MCF 10A (cell line): ENCODE measurements around the gene ABCC2. TPM values are rescaled to one million over a fixed set of nuclear protein-coding genes. Genes with fewer than 3 reads are reported as not detected.
"Not testable (repeated sequence)": the region's sequence is repeated elsewhere in the genome, so short reads cannot be mapped to it uniquely, and the experiment has no call there.

Experiments used
- Bru-seq: library from RNA; stranded (reverse); fragments of 400-500 nt; gene quantifications from one replicate; lab custom pipeline; 2021; lab: Mats Ljungman, UMichigan
- BruChase-seq, 2 experiments: library from RNA; stranded (reverse); fragments of 400-500 nt; gene quantifications; one replicate each; lab custom pipeline; 2021; lab: Mats Ljungman, UMichigan
- BruUV-seq: library from RNA; stranded (reverse); fragments of 400-500 nt; replicated peaks from 2 replicates; lab custom pipeline; 2021; lab: Mats Ljungman, UMichigan
- CTCF ChIA-PET: fragments of 300-600 bp; sonication (Branson Sonifier 250); formaldehyde crosslinking; extraction: SDS; loops from one replicate; lab custom pipeline; 2021; ENCODE audit warnings: antibody characterized with exemption, inconsistent platforms; lab: Yijun Ruan, JAX
- POLR2A ChIA-PET: fragments of 300-600, 350-650 bp; sonication (Branson Sonifier 250); formaldehyde crosslinking; extraction: SDS; loops from one replicate; lab custom pipeline; 2020; ENCODE audit warnings: antibody characterized with exemption, inconsistent platforms; lab: Yijun Ruan, JAX
- DNase-seq: peaks from one replicate; pipeline ENCODE4 v3.0.0-alpha.2; 2018; ENCODE audit not compliant: unreplicated experiment
- H3K27ac Mint-ChIP-seq: one replicate; pipeline ENCODE4 v1.8.0; 2022; ENCODE audit warnings: mild to moderate bottlenecking, low read depth, mixed read lengths; ENCODE audit not compliant: unreplicated experiment
- H3K27me3 Mint-ChIP-seq: one replicate; pipeline ENCODE4 v1.8.0; 2022; ENCODE audit warnings: mixed read lengths; ENCODE audit not compliant: insufficient read depth, unreplicated experiment
- H3K36me3 Mint-ChIP-seq: one replicate; pipeline ENCODE4 v1.8.0; 2022; ENCODE audit warnings: mild to moderate bottlenecking, moderate library complexity, mixed read lengths; ENCODE audit not compliant: insufficient read depth, unreplicated experiment
- H3K4me1 Mint-ChIP-seq: one replicate; pipeline ENCODE4 v1.8.0; 2022; ENCODE audit warnings: mixed read lengths; ENCODE audit not compliant: insufficient read depth, unreplicated experiment
- H3K4me3 Mint-ChIP-seq: one replicate; pipeline ENCODE4 v1.8.0; 2022; ENCODE audit warnings: mild to moderate bottlenecking, moderate library complexity, mixed read lengths; ENCODE audit not compliant: unreplicated experiment
- H3K9me3 Mint-ChIP-seq: one replicate; pipeline ENCODE4 v1.8.0; 2022; ENCODE audit warnings: mixed read lengths; ENCODE audit not compliant: unreplicated experiment
- CTCF ChIP-seq: fragments of 200-600 bp; IDR thresholded peaks from one replicate; pipeline ENCODE4 v1.8.0; 2022; ENCODE audit warnings: antibody characterized with exemption, mild to moderate bottlenecking; ENCODE audit not compliant: unreplicated experiment
- intact Hi-C: fragments of 100-400 bp; cut with micrococcal nuclease; formaldehyde crosslinking; loops from 2 replicates; pipeline ENCODE4 v1.14.1; 2022
- long read RNA-seq: library from polyadenylated mRNA; stranded (forward); transcript quantifications from one replicate; pipeline ENCODE4 v2.0.0, GENCODE V29; 2022
- total RNA-seq: library from RNA; stranded (reverse); gene quantifications from 2 replicates; pipeline ENCODE4 v1.2.3, GENCODE V29; 2022

The ABCC2 gene
- total RNA-seq (6.3 and 7.4 TPM in 2 replicates), Bru-seq, nascent RNA (percentile 48 among the genes with signal in this experiment), BruChase-seq, experiment 1, labeled RNA remaining after a 6-hour chase (percentile 63 among the genes with signal in this experiment), BruChase-seq, experiment 2, labeled RNA remaining after a 2-hour chase (percentile 58 among the genes with signal in this experiment)
- long read RNA-seq, full-length matches to known transcripts: 4 of 6 reads
- long read RNA-seq, partial matches to known transcripts: 1 of 6 reads
- long read RNA-seq, other reads (novel, unspliced or antisense): 1 of 6 reads

DNA sequence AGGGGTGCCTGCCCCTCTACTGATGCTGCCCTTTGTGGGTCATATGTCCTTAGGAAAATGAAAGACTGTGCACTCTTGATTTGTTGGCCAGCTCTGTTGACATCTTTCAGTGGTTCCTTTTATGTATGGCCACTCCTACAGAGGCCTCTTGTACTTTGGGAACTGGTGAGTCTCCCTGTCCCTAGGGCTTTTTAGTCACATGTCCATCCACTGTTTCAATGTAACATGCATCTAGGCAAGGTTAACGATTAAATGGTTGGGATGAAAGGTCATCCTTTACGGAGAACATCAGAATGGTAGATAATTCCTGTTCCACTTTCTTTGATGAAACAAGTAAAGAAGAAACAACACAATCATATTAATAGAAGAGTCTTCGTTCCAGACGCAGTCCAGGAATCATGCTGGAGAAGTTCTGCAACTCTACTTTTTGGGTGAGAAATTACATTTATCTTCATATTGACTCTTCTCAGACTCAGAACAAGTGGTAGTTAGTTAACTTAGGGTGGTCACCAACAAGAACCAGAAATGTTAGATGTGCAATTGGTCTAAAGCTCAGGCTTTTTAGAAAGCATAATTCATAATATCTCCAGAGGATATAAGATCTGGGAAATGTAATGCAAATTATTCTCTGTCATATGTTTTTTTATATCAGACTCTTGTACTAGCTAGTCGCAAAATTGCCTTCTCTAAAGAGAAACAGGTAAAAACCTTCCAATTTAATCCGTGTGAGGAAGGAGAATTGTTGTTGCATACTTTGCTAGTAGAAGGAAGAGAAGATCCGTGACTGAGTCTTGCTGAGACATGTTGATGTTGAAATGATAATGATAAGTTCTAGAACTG is at the start of gene ABCC2:
TSS of gene ABCC2 (plus strand) at position 194 of the 840 bp plus-strand sequence. CDS start at position 399, 205 bp downstream.
- H3K4me3 Mint-ChIP-seq: peak within 1 kb of the TSS; percentile 62
- peak; percentile 80 for DNase-seq
- BruUV-seq: no TSS peak
- no peaks in the 10 kb centered on the region for H3K27me3 Mint-ChIP-seq
- no peak for TF ChIP-seq CTCF
- intact Hi-C loops: no loop called here
- ChIA-PET POLR2A (interaction anchor here (0.8 to 10.4 kb wide), 4 partner anchors 40 to 124 kb away, joined by 3 to 129 read pairs (median 4); partner anchors contain the start of genes COX15, CUTC and ENTPD7), CTCF (interaction anchor here (0.6 to 1.5 kb wide), 5 partner anchors 43 to 165 kb away, joined by 3 to 6 read pairs (median 3); partner anchors contain the start of gene CUTC)
- peaks cover 13% of the 10 kb centered on the region for H3K36me3 Mint-ChIP-seq
- H3K27ac Mint-ChIP-seq: peak within 1 kb of the TSS; percentile 93
- H3K9me3 Mint-ChIP-seq: no peaks in the 10 kb centered on the region
- H3K4me1 Mint-ChIP-seq: peaks cover 49% of the 10 kb centered on the region

- POLR2A ChIA-PET: interaction anchor here (1.1 to 4.8 kb wide), 10 partner anchors 9 to 312 kb away, joined by 3 to 129 read pairs (median 34); partner anchors contain the start of genes ABCC2, ENTPD7, GOT1 and SLC25A28
- H3K36me3 Mint-ChIP-seq: peaks cover 31% of the 10 kb centered on the region
- BruUV-seq: no TSS peak
- H3K4me1 Mint-ChIP-seq: peaks cover 29% of the 10 kb centered on the region
- CTCF ChIA-PET: interaction anchor here (0.6 to 2.3 kb wide), 7 partner anchors 24 to 514 kb away, joined by 3 to 11 read pairs (median 3); partner anchors contain the start of gene ABCC2
- H3K27ac Mint-ChIP-seq: peak overlapping the region; percentile 93
- intact Hi-C loops: loop anchor here (5.0 kb wide), 3 partner anchors 76 to 114 kb away; partner anchors contain the start of gene ENTPD7
- no peak for TF ChIP-seq CTCF
- no peaks in the 10 kb centered on the region for H3K9me3 Mint-ChIP-seq
- peak overlapping the region; percentile 88 for H3K4me3 Mint-ChIP-seq
- no peaks in the 10 kb centered on the region for H3K27me3 Mint-ChIP-seq
- no peak for DNase-seq
These were observed 49.1 kb upstream of the ABCC2 start for GRCh38 chr10:99733366-99733765.

DNA sequence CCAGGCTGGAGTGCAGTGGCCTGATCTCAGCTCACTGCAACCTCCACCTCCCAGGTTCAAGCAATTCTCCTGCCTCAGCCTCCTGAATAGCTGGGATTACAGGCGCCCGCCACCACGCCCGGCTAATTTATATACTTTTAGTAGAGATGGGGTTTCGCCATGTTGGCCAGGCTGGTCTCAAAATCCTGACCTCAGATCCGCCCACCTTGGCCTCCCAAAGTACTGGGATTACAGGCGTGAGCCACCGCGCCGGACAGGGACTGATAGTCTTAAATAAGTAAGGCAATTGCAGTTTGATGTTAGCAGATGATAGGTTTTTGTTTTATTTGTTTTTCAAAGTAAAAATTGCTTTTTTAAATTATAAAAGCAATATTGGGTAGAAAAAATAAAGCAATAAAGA is 48.3 kb upstream of the ABCC2 start:
- DNase-seq, H3K27me3 Mint-ChIP-seq, H3K9me3 Mint-ChIP-seq, H3K27ac Mint-ChIP-seq, BruUV-seq: not testable (repeated sequence)
- H3K4me3 Mint-ChIP-seq: peak overlapping the region; percentile 88
- intact Hi-C loops: loop anchor here (5.0 kb wide), 3 partner anchors 77 to 113 kb away; partner anchors contain the start of gene ENTPD7
- ChIA-PET CTCF (interaction anchor here (0.6 to 2.3 kb wide), 3 partner anchors 48 to 113 kb away, joined by 3 to 6 read pairs (median 4); partner anchors contain the start of gene ABCC2), POLR2A (interaction anchor here (3.4 to 4.8 kb wide), 5 partner anchors 8 to 113 kb away, joined by 33 to 129 read pairs (median 47); partner anchors contain the start of genes ABCC2 and SLC25A28)
- peaks cover 29% of the 10 kb centered on the region for H3K4me1 Mint-ChIP-seq
- peaks cover 33% of the 10 kb centered on the region for H3K36me3 Mint-ChIP-seq

- Mint-ChIP-seq H3K9me3 (peaks cover 8% of the 10 kb centered on the region), H3K27me3 (no peaks in the 10 kb centered on the region), H3K4me1 (peaks cover 16% of the 10 kb centered on the region), H3K36me3 (peaks cover 86% of the 10 kb centered on the region), H3K27ac (no peak overlapping the region), H3K4me3 (no peak overlapping the region)
- ChIA-PET POLR2A (interaction anchor here (0.7 to 7.0 kb wide), 3 partner anchors 8 to 304 kb away, joined by 4 to 47 read pairs (median 5); partner anchors contain the start of genes COX15 and CUTC), CTCF (interaction anchor here (0.6 to 0.8 kb wide), 3 partner anchors 42 to 1928 kb away, joined by 3 read pairs; partner anchors contain the start of gene ABCC2)
- DNase-seq: no peak
- no TSS peak for BruUV-seq
- no peak for TF ChIP-seq CTCF
- intact Hi-C loops: no loop called here
These were observed 42.2 kb upstream of the ABCC2 start for GRCh38 chr10:99740260-99740659.
